H54 (cell line): ENCODE results near the gene ANXA6.

Experiments
- DNase-seq: peaks from one replicate; pipeline ENCODE4 v3.0.0; 2011; ENCODE audit warnings: low spot score, mixed read lengths; ENCODE audit not compliant: insufficient read length
- FAIRE-seq: peaks from 3 replicates; lab custom pipeline; 2011; peaks lifted over from hg19 to GRCh38; lab: Jason Lieb, UNC
- POLR2A ChIP-seq: IDR thresholded peaks from 2 replicates; pipeline ENCODE4 v1.6.1; 2011; ENCODE audit warnings: low read depth, mild to moderate bottlenecking, low read length

The ANXA6 gene

DNA sequence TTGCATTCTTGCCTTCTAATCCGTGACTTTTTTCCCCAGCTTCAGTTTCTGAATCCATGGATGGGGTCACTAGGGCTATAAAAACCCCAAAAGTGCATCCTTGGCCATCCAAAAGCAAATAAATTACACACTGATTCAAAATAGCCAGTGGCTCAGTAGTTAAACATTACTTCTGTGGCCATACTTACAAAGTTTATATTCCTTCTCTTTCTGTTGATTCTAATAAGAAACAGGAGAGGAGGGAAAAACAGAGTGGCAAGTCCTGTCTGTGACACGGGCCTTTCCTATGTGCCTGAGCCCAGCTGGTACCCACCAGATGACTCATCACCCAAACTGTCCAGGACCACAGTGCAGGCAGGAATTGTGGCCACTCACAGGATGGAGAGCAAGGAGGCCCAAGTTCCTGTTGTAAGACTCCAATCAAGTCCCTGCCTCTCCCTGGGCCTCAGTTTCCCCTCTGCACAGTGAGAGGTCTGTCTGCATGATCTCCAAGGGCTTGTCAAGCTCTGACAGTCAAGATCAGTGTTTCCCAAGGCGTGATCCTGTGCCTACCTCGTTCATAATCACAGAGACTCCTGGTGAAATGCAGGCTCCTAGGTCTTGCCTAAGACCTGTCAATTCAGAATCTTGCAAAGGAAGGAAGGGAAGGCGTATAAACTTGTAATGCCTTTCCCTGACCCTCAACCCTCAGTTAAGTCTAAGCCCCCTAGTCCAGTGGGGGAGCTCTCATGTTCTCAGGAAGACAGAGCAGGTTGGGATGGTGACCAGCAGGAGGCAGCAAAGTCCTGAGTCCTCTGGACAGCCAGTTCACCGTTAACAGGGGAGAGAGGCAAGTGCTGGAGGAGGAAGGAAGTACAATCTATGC, 106.3 kb downstream of the ANXA6 start:
- peak; percentile 64 for DNase-seq
- TF ChIP-seq POLR2A = no peak
- FAIRE-seq = no peak
